Prostate gland (tissue), 2 donors: ENCODE data around the gene DHX15. TPM values are rescaled to one million over a fixed set of nuclear protein-coding genes. Genes with fewer than 3 reads are reported as not detected.

Experiments
- DNase-seq: peaks from one replicate; pipeline ENCODE4 v3.0.0-alpha.2; 2019; ENCODE audit warnings: low spot score
- H3K27ac ChIP-seq, 2 donors: fragments of 200-600 bp; sonication (generic); 2 replicates each; pipeline ENCODE4 v1.5.1; 2017 to 2019
- H3K27me3 ChIP-seq: fragments of 200-600 bp; sonication (generic); replicated peaks from 2 replicates; pipeline ENCODE4 v1.5.1; 2019; ENCODE audit not compliant: insufficient read depth
- H3K36me3 ChIP-seq, 2 donors: fragments of 200-600 bp; sonication (generic); 1 replicate in 1 of 2; 2 replicates in 1 of 2; pipeline versions ENCODE4 v1.5.1 to v1.8.1; 2017 to 2019
- H3K4me1 ChIP-seq: fragments of 200-600 bp; sonication (generic); replicated peaks from 2 replicates; pipeline ENCODE4 v1.5.1; 2019
- H3K4me3 ChIP-seq, 2 donors: fragments of 200-600 bp; sonication (generic); 2 replicates each; pipeline ENCODE4 v1.5.1; 2017 to 2019
- H3K9me3 ChIP-seq: fragments of 200-600 bp; sonication (generic); 2 replicates; pipeline ENCODE4 v1.5.1; 2017
- CTCF ChIP-seq, 4 experiments: fragments of 200-600 bp in 2 of 4; fragments of 450-650 bp in 2 of 4; sonication (generic) in 2 of 4; IDR thresholded peaks; 1 replicate in 3 of 4; 2 replicates in 1 of 4; pipeline ENCODE4 v1.5.1; 2016 to 2019; ENCODE audit warnings: antibody characterized with exemption in 4 of 4, mild to moderate bottlenecking in 2 of 4, moderate library complexity in 2 of 4
- POLR2A ChIP-seq: fragments of 450-650 bp; IDR thresholded peaks from one replicate; pipeline ENCODE4 v1.6.1; 2016; ENCODE audit warnings: antibody characterized with exemption, mild to moderate bottlenecking
- POLR2AphosphoS5 ChIP-seq: sonication (generic); formaldehyde crosslinking; IDR thresholded peaks from one replicate; pipeline ENCODE4 v1.6.1; 2017; ENCODE audit warnings: antibody characterized with exemption
- WGBS: methylation state at CpG from one replicate; pipeline ENCODE4 v1.1.5; 2018; 5-methylcytosine and 5-hydroxymethylcytosine counted together
- intact Hi-C: fragments of 100-400 bp; cut with DNase I; formaldehyde crosslinking; loops from one replicate; pipeline ENCODE4 v1.14.2; 2022
- total RNA-seq, 2 donors: library from RNA; depleted of rRNA; stranded (reverse); fragments of >200 nt; gene quantifications; one replicate each; pipeline ENCODE4 v1.1.0, GENCODE V29; 2016

DHX15 gene
- total RNA-seq, 2 donors from 2014 or later: 86.1 to 109 TPM

- no peaks in the 10 kb centered on the region for H3K9me3 ChIP-seq
- intact Hi-C loops: no loop called here
- no peaks in the 10 kb centered on the region for H3K36me3 ChIP-seq
- no peaks in the 10 kb centered on the region for H3K27me3 ChIP-seq
- DNase-seq: no peak
- WGBS: 42% methylated on average over 3 of the region's 3 CpGs
- H3K4me1 ChIP-seq: no peaks in the 10 kb centered on the region
- no peak overlapping the region for H3K27ac ChIP-seq
- TF ChIP-seq POLR2A (no peak), POLR2AphosphoS5 (no peak), CTCF (IDR thresholded peaks at IDR 0.05) (no peak)
- no peak overlapping the region for H3K4me3 ChIP-seq
These were observed 23.4 kb downstream of the DHX15 start for GRCh38 chr4:24560868-24561368.

DNA sequence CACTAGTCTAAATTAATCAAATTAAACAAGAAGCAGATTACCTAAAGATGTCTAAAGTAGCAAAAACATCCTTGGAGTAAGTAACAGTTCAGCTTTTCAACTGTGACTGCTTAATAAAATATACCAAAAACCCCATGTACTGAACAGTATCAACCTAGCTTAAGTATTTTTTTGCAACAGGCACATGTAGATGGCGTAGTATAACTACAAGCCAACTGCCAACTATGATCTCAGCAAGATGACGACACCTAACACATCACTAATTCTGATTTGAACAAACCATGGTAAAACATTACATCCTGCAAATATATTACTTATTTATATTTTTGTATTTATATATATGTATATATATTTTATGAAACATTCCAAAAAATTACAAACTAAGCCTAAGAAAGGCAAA is 24.5 kb downstream of the DHX15 start:
- H3K4me3 ChIP-seq: no peak overlapping the region
- TF ChIP-seq POLR2AphosphoS5: no peak
- no peak for TF ChIP-seq POLR2A
- TF ChIP-seq CTCF (IDR thresholded peaks at IDR 0.05): no peak
- 81% methylated on average over 2 of the region's 2 CpGs for WGBS
- no peaks in the 10 kb centered on the region for H3K36me3 ChIP-seq
- intact Hi-C loops: loop anchor here (10.0 kb wide), 1 partner anchor 85 kb away; no protein-coding TSS in a partner anchor
- no peak overlapping the region for H3K27ac ChIP-seq
- H3K4me1 ChIP-seq: no peaks in the 10 kb centered on the region
- DNase-seq: no peak
- H3K9me3 ChIP-seq: no peaks in the 10 kb centered on the region
- H3K27me3 ChIP-seq: no peaks in the 10 kb centered on the region

DNA sequence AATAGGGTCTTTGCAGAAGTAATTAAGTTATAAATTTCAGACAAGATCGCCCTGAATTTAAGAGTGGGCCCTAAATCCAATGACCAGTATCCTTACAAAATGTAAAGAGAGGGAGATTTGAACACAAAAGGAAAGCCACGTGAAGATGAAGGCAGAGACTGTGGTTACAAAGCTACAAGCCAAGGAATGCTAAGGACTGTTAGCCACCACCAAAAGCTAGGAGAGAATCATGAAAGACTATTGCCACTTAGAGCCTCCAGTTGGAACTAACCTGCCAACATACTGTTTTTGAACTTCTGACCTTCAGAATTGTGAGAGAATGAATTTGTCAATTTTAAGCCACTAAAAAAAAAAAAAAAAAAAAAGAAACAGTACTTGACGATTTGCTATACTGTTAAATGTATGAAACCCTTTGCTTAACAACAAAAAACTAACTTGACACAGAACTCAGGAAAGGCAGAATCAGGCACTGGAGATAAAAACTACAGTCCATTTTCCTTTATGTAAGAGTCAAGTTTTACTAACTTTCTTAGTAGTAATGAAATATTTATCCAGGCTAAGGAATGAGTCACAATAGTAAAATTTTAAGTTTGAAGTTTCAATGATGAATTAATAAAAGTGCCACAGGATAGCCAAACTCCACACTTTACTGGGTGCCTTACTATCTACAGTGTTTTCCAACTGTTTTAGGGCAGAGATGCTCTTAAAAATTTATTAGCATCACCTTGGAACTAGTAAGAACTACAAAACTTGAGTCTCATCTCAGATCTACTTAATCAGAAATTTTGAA is 25.1 kb downstream of the DHX15 start:
- H3K36me3 ChIP-seq: no peaks in the 10 kb centered on the region
- H3K9me3 ChIP-seq: no peaks in the 10 kb centered on the region
- no peak overlapping the region for H3K27ac ChIP-seq
- H3K4me3 ChIP-seq: no peak overlapping the region
- H3K4me1 ChIP-seq: no peaks in the 10 kb centered on the region
- 73% methylated on average over 3 of the region's 3 CpGs for WGBS
- intact Hi-C loops: loop anchor here (10.0 kb wide), 1 partner anchor 84 kb away; no protein-coding TSS in a partner anchor
- no peaks in the 10 kb centered on the region for H3K27me3 ChIP-seq
- TF ChIP-seq CTCF (IDR thresholded peaks at IDR 0.05) (no peak), POLR2A (no peak), POLR2AphosphoS5 (no peak)
- no peak for DNase-seq

DNA sequence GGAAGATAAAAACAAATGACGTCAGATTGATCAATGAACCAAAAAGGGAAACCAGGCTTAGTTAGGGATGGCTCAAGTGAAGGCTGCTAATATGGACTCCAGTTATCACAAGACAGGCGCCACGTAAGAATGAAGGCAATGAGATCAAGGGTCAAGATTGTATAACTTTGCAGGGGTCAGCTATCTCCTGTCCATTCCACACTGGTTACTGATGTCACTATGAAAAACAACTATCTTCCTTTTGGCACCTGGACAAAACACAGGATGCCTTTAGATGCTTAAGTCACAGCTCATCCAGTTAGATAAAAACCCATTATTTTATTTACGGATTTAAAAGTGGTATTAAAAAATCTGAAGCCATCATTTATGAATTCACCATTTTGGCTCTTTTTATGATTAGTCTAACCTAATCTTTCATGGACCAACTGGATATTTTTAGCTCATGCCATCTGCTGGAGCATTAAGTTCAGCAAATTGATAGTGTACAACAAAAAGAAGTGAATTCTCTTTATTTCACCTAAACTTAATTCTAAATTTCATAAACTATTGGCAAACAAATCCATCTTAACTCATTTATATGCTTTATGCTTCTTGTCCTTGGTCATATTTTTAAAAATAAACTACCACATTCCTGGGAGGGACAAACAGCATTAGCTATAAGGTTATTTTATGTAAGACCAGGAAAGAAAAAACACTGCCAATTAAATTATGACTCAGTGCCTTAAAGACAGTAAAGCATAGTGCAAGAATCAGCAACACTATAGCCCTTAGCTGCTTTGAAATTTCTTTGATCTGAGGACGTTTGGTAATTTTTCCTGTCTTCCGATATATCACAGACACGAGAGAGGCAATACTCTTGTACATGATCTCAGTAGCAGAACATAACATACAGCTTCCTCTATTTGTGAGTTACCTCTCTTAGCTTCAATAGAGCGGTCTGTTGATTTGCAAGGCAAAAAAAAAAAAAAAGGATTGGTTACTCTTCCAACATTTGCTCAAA is 27.0 kb downstream of the DHX15 start:
- intact Hi-C loops: loop anchor here (10.0 kb wide), 1 partner anchor 83 kb away; no protein-coding TSS in a partner anchor
- H3K4me3 ChIP-seq: no peak overlapping the region
- no peaks in the 10 kb centered on the region for H3K4me1 ChIP-seq
- 59% methylated on average over 8 of the region's 8 CpGs for WGBS
- no peaks in the 10 kb centered on the region for H3K36me3 ChIP-seq
- DNase-seq: no peak
- H3K27me3 ChIP-seq: no peaks in the 10 kb centered on the region
- TF ChIP-seq CTCF (IDR thresholded peaks at IDR 0.05): no peak
- H3K27ac ChIP-seq: no peak overlapping the region
- no peaks in the 10 kb centered on the region for H3K9me3 ChIP-seq
